GM23248 (cell line): ENCODE measurements around the gene SMARCD1.

ENCODE experiments used
- EZH2 ChIP-seq: fragments of 200-600 bp; sonication (generic); IDR thresholded peaks from 2 replicates; pipeline ENCODE4 v1.6.1; 2018; ENCODE audit warnings: antibody characterized with exemption, mild to moderate bottlenecking; ENCODE audit not compliant: insufficient read depth, poor library complexity, severe bottlenecking
- EZH2phosphoT487 ChIP-seq: fragments of 200-600 bp; sonication (generic); IDR thresholded peaks from 2 replicates; pipeline ENCODE4 v1.6.1; 2018; ENCODE audit warnings: antibody characterized with exemption, moderate library complexity, mild to moderate bottlenecking, low read depth; ENCODE audit not compliant: insufficient read depth

- TF ChIP-seq EZH2 = no peak
- TF ChIP-seq EZH2phosphoT487 = no peak
Measured at GRCh38 chr12:50119387-50119786, 34.2 kb downstream of the SMARCD1 start.
